Suprapubic skin (tissue), 4 donors: ENCODE measurements around the gene RSPO4. TPM values are rescaled to one million over a fixed set of nuclear protein-coding genes. Genes with fewer than 3 reads are reported as not detected.

ENCODE experiments used
- DNase-seq, 2 donors: peaks; one replicate each; pipeline ENCODE4 v3.0.0-alpha.2; 2019; ENCODE audit warnings: low spot score in 2 of 2
- H3K27ac ChIP-seq: fragments of 200-600 bp; sonication (generic); one replicate; pipeline ENCODE4 v1.5.1; 2019
- H3K27me3 ChIP-seq: fragments of 200-600 bp; sonication (generic); one replicate; pipeline ENCODE4 v1.5.1; 2019
- H3K36me3 ChIP-seq: fragments of 200-600 bp; sonication (generic); one replicate; pipeline ENCODE4 v1.5.1; 2019
- H3K4me1 ChIP-seq: fragments of 200-600 bp; sonication (generic); one replicate; pipeline ENCODE4 v1.5.1; 2019
- H3K4me3 ChIP-seq: fragments of 200-600 bp; sonication (generic); one replicate; pipeline ENCODE4 v1.5.1; 2019; ENCODE audit warnings: mild to moderate bottlenecking
- H3K9me3 ChIP-seq: fragments of 200-600 bp; sonication (generic); one replicate; pipeline ENCODE4 v1.5.1; 2019
- CTCF ChIP-seq, 2 donors: fragments of 200-600 bp in 1 of 2; fragments of 450-650 bp in 1 of 2; sonication (generic) in 1 of 2; IDR thresholded peaks; one replicate each; pipeline ENCODE4 v1.5.1; 2016 to 2019; ENCODE audit warnings: antibody characterized with exemption in 2 of 2, mild to moderate bottlenecking in 1 of 2, moderate library complexity in 1 of 2
- EP300 ChIP-seq: sonication (generic); formaldehyde crosslinking; IDR thresholded peaks from one replicate; pipeline ENCODE4 v1.6.1; 2017; ENCODE audit warnings: antibody characterized with exemption
- POLR2A ChIP-seq, 2 donors: fragments of 450-650 bp; IDR thresholded peaks; one replicate each; pipeline ENCODE4 v1.6.1; 2017; ENCODE audit warnings: antibody characterized with exemption in 2 of 2, mild to moderate bottlenecking in 2 of 2, moderate library complexity in 2 of 2
- POLR2AphosphoS5 ChIP-seq, 3 donors: sonication (generic); formaldehyde crosslinking; IDR thresholded peaks; one replicate each; pipeline ENCODE4 v1.6.1; 2017; ENCODE audit warnings: antibody characterized with exemption in 3 of 3
- WGBS: methylation state at CpG from one replicate; pipeline ENCODE4 v1.1.5; 2018; 5-methylcytosine and 5-hydroxymethylcytosine counted together
- total RNA-seq, 4 donors: library from RNA; depleted of rRNA; stranded (reverse); fragments of >200 nt; gene quantifications; one replicate each; pipeline ENCODE4 v1.1.0, GENCODE V29; 2016

The RSPO4 gene
- total RNA-seq, 4 donors from 2014 or later = 0.26 to 0.91 (median 0.67) TPM

GRCh38 chr20:957544-957943 is 44.6 kb downstream of the RSPO4 start:
- 95% methylated on average over 1 of the region's 1 CpG for WGBS
- Histone ChIP-seq H3K27ac (no peak overlapping the region), H3K9me3 (no peaks in the 10 kb centered on the region), H3K36me3 (no peaks in the 10 kb centered on the region), H3K27me3 (peaks cover 56% of the 10 kb centered on the region), H3K4me3 (no peak overlapping the region), H3K4me1 (peaks cover 4% of the 10 kb centered on the region)
- DNase-seq = no peak
- TF ChIP-seq CTCF (IDR thresholded peaks at IDR 0.05) = no peak

- no peak for TF ChIP-seq POLR2A (IDR thresholded peaks at IDR 0.05)
- TF ChIP-seq EP300 = no peak
- peak; percentile 94 to 95 for TF ChIP-seq CTCF (IDR thresholded peaks at IDR 0.05)
- TF ChIP-seq POLR2AphosphoS5 (IDR thresholded peaks at IDR 0.05) = no peak
- DNase-seq = peak in 1 of 2 donors; percentile 75
- Histone ChIP-seq H3K4me1 (peaks cover 4% of the 10 kb centered on the region), H3K27ac (no peak overlapping the region), H3K27me3 (peaks cover 58% of the 10 kb centered on the region), H3K9me3 (no peaks in the 10 kb centered on the region), H3K36me3 (no peaks in the 10 kb centered on the region), H3K4me3 (no peak overlapping the region)
- WGBS = 7% methylated on average over 12 of the region's 13 CpGs
Measured at GRCh38 chr20:956330-956951, 45.7 kb downstream of the RSPO4 start.

GRCh38 chr20:955656-956055 is 46.5 kb downstream of the RSPO4 start:
- no peak for TF ChIP-seq CTCF (IDR thresholded peaks at IDR 0.05)
- TF ChIP-seq POLR2A (IDR thresholded peaks at IDR 0.05) = no peak
- no peak for TF ChIP-seq EP300
- TF ChIP-seq POLR2AphosphoS5 (IDR thresholded peaks at IDR 0.05) = no peak
- Histone ChIP-seq H3K27me3 (peaks cover 57% of the 10 kb centered on the region), H3K27ac (no peak overlapping the region), H3K9me3 (no peaks in the 10 kb centered on the region), H3K4me1 (peaks cover 4% of the 10 kb centered on the region), H3K36me3 (no peaks in the 10 kb centered on the region), H3K4me3 (no peak overlapping the region)
- DNase-seq = no peak
- WGBS = 83% methylated on average over 7 of the region's 7 CpGs

GRCh38 chr20:955111-955510 is 47.0 kb downstream of the RSPO4 start:
- Histone ChIP-seq H3K4me3 (no peak overlapping the region), H3K9me3 (no peaks in the 10 kb centered on the region), H3K27ac (no peak overlapping the region), H3K36me3 (no peaks in the 10 kb centered on the region), H3K4me1 (peaks cover 4% of the 10 kb centered on the region), H3K27me3 (peaks cover 53% of the 10 kb centered on the region)
- no peak for DNase-seq
- WGBS = 42% methylated on average over 3 of the region's 3 CpGs
- TF ChIP-seq POLR2A (IDR thresholded peaks at IDR 0.05) = no peak
- no peak for TF ChIP-seq CTCF (IDR thresholded peaks at IDR 0.05)
- no peak for TF ChIP-seq POLR2AphosphoS5 (IDR thresholded peaks at IDR 0.05)
- TF ChIP-seq EP300 = no peak

GRCh38 chr20:953742-954141 is 48.4 kb downstream of the RSPO4 start:
- H3K27ac ChIP-seq = no peak overlapping the region
- no peaks in the 10 kb centered on the region for H3K9me3 ChIP-seq
- peaks cover 54% of the 10 kb centered on the region for H3K27me3 ChIP-seq
- peaks cover 4% of the 10 kb centered on the region for H3K4me1 ChIP-seq
- no peak overlapping the region for H3K4me3 ChIP-seq
- DNase-seq = peak in 1 of 2 donors; percentile 38
- 29% methylated on average over 11 of the region's 11 CpGs for WGBS
- no peaks in the 10 kb centered on the region for H3K36me3 ChIP-seq
- TF ChIP-seq POLR2AphosphoS5 (IDR thresholded peaks at IDR 0.05) (no peak), EP300 (no peak), CTCF (IDR thresholded peaks at IDR 0.05) (peak in 1 of 2 donors; percentile 6)
